HG03575 (cell line): ENCODE data around the gene OR6K3.
"Not testable (repeated sequence)": the region's sequence is repeated elsewhere in the genome, so short reads cannot be mapped to it uniquely, and the experiment has no call there.

Experiments
- ATAC-seq: cut with Tn5 transposase; IDR thresholded peaks from one replicate; pipeline ENCODE4 v1.9.1; 2021; ENCODE audit not compliant: unreplicated experiment, insufficient number of reproducible peaks, low FRiP score; ENCODE audit errors: extremely low read depth

Gene OR6K3

GRCh38 chr1:158689875-158690274, 30.6 kb downstream of the OR6K3 start:
- ATAC-seq, result no peak

DNA sequence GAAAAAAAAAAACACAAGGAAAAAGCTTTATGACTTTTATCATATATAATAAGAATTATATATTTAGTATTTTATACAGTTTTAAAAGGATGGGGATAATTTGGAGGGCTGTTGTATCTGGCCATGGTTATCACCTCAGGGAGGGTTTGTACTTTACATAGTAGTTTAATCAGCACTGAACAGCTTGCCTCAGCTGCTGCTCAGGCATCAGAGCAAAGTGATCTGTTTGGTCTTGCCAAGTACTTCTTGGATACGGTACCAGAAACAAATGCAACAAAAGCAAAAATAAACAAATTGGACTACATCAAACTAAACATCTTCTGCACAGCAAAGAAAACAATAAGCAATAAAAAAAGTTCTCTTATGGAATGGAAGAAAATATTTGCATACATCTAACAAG, 31.4 kb downstream of the OR6K3 start:
- ATAC-seq, result no peak

DNA sequence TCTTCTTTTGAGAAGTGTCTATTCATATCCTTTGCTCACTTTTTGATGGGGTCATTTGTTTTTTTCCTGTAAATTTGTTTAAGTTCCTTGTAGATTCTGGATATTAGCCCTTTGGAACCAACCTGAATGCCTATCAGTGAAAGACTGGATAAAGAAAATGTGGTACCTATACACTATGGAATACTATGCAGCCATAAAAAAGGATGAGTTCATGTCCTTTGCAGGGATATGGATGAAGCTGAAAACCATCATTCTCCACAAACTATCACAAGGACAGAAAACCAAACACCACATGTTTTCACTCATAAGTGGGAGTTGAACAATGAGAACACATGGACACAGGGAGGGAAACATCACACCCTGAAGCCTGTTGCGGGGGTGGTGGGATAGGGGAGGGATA, 32.2 kb downstream of the OR6K3 start:
- not testable (repeated sequence) for ATAC-seq

- ATAC-seq, result no peak
Measured at GRCh38 chr1:158687037-158687436, 33.5 kb downstream of the OR6K3 start.

GRCh38 chr1:158686111-158687009, 34.2 kb downstream of the OR6K3 start, which contains the start of gene SPTA1:
SPTA1 (minus strand) TSS chr1:158686715; CDS start chr1:158686517, 198 bp downstream.
- ATAC-seq, result no peak

DNA sequence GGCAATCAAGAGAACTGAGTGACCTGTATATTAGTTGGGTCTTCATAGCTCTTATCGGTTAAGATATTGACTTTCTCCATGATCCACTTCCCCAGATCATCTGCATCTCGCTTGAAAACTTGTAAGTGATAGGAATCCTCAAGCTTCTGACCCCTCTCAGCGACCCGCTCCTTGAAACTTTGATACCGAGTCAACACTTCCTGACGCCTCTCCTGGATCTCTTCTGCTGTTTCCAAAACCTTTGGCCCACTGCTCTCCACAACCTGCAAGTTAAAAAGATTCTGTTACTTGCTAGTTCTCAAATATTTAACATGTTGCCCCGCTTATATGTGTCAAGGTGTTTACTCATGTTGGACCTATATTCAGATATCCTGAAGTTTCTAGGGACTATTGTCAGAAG, 35.4 kb downstream of the OR6K3 start:
- ATAC-seq, result no peak

- no peak for ATAC-seq
Measured at GRCh38 chr1:158681606-158682005, 38.9 kb downstream of the OR6K3 start.

DNA sequence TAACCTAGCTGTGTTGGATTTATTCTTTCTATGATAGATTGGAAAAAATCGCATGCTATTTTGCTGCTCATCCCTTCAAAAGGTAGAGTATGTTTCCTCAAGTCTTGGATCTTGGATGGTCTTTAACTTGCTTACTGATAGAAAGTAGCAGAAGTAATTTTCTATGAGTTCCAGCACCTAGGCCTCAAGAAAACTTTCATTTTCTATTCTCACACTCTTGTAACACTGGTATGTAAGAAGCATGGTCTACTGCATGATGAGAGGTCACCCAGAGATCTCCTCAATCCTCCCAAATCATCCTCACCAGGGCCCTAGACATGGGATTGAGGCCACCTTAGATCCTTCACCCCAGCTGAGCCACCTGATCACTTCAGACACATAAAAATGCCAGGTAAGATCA, 41.2 kb downstream of the OR6K3 start:
- ATAC-seq, result no peak

DNA sequence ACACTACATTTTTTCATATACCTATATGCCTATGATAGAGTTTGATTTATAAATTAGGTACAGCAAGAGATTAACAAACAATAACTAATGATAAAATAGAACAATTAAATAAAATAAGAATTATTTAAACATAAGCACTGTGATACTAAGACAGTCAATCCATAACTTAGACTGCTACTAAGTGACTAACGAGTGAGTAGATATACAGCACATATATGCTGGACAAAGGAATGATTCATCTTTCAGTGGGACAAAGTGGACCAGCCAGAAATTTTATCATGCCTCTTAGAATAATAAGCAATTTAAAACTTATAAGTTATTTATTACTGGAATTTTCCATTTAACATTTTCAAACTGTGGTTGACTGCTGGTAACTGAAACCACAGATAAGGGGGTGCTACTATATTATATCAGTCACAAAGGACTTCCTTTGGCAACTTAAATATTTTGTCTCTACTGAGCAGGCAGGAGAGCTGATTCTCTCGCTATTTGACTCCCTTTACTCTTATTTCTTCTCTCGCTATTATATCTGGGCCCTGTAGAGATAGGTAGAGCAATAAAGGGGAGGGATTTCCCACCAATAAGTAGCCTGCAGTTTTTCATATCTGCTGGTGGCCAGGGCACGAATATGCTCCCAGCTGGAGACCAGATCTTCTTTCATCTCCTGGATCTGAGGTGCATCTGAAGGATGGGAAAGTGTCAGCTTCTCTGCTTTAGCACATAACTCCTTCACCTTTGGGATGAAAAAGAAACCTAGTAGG, 44.8 kb downstream of the OR6K3 start:
- ATAC-seq, result no peak

DNA sequence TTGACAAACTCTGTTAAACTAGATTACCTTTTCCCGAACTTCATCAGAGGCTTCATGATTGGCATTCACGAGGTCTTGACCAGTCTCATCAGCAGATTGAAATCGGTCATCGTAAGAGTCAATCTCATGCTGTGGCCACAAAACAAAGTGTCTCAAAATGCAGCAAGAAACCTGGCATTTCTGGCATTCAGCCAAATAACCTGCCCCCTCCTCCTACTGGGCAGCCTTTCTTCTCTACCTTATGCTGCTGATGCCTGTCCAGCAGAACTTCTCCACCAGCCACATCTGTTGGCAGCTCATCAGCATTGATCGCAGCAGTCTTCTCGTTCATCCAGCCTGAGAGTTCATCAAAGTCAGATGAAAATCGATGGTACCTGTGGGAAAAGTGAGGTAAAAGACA, 46.2 kb downstream of the OR6K3 start:
- ATAC-seq, result no peak
